Astrocyte (in vitro differentiated cells and primary cell): ENCODE data around the gene NR6A1. TPM values are rescaled to one million over a fixed set of nuclear protein-coding genes. Genes with fewer than 3 reads are reported as not detected.

ENCODE experiments used
- DNase-seq: peaks from one replicate; pipeline ENCODE4 v3.0.0-alpha.2; 2010; ENCODE audit warnings: low read depth
- FAIRE-seq: peaks from 2 replicates; lab custom pipeline; 2011; peaks lifted over from hg19 to GRCh38; lab: Jason Lieb, UNC
- H2AFZ ChIP-seq: 2 replicates; pipeline ENCODE4 v1.6.0; 2012; ENCODE audit warnings: low read depth, low read length, inconsistent platforms
- H3K27ac ChIP-seq: 2 replicates; pipeline ENCODE4 v1.5.1; 2011; ENCODE audit warnings: low read depth, low read length, inconsistent platforms
- H3K27me3 ChIP-seq: 2 replicates; pipeline ENCODE4 v1.6.0; 2011; ENCODE audit warnings: low read length, inconsistent platforms; ENCODE audit not compliant: insufficient read depth
- H3K36me3 ChIP-seq: 2 replicates; pipeline ENCODE4 v1.5.1; 2011; ENCODE audit warnings: low read length, inconsistent platforms; ENCODE audit not compliant: insufficient read depth
- H3K4me1 ChIP-seq: 2 replicates; pipeline ENCODE4 v1.5.1; 2011; ENCODE audit warnings: low read length, inconsistent platforms; ENCODE audit not compliant: insufficient read depth
- H3K4me2 ChIP-seq: 2 replicates; pipeline ENCODE4 v1.6.0; 2012; ENCODE audit warnings: low read length, inconsistent platforms
- H3K4me3 ChIP-seq: 2 replicates; pipeline ENCODE4 v1.5.1; 2011; ENCODE audit warnings: low read depth, mild to moderate bottlenecking, low read length, inconsistent platforms; ENCODE audit not compliant: insufficient read depth
- H3K79me2 ChIP-seq: 2 replicates; pipeline ENCODE4 v1.6.0; 2012; ENCODE audit warnings: mild to moderate bottlenecking, low read length, inconsistent platforms; ENCODE audit not compliant: insufficient read depth
- H3K9ac ChIP-seq: 2 replicates; pipeline ENCODE4 v1.6.0; 2012; ENCODE audit warnings: mild to moderate bottlenecking, low read length, inconsistent platforms
- H3K9me3 ChIP-seq: 2 replicates; pipeline ENCODE4 v1.5.1; 2012; ENCODE audit warnings: low read depth, mild to moderate bottlenecking, low read length, inconsistent platforms; ENCODE audit not compliant: insufficient read depth
- H4K20me1 ChIP-seq: 2 replicates; pipeline ENCODE4 v1.6.0; 2012; ENCODE audit warnings: low read length, inconsistent platforms; ENCODE audit not compliant: insufficient read depth
- H3K27ac Mint-ChIP-seq: one replicate; pipeline ENCODE4 v1.8.0; 2021; ENCODE audit warnings: mild to moderate bottlenecking, mixed read lengths; ENCODE audit not compliant: unreplicated experiment
- H3K27me3 Mint-ChIP-seq: one replicate; pipeline ENCODE4 v1.8.0; 2021; ENCODE audit warnings: low read depth, mixed read lengths; ENCODE audit not compliant: unreplicated experiment
- H3K36me3 Mint-ChIP-seq: one replicate; pipeline ENCODE4 v1.8.0; 2021; ENCODE audit warnings: low read depth, mixed read lengths; ENCODE audit not compliant: unreplicated experiment
- H3K4me1 Mint-ChIP-seq: one replicate; pipeline ENCODE4 v1.8.0; 2021; ENCODE audit warnings: low read depth, mixed read lengths; ENCODE audit not compliant: unreplicated experiment
- H3K4me3 Mint-ChIP-seq: one replicate; pipeline ENCODE4 v1.8.0; 2021; ENCODE audit warnings: mild to moderate bottlenecking, moderate library complexity, mixed read lengths; ENCODE audit not compliant: unreplicated experiment
- H3K9me3 Mint-ChIP-seq: one replicate; pipeline ENCODE4 v1.8.0; 2021; ENCODE audit warnings: mild to moderate bottlenecking, mixed read lengths; ENCODE audit not compliant: unreplicated experiment
- EZH2 ChIP-seq: IDR thresholded peaks from 2 replicates; pipeline ENCODE4 v1.6.1; 2012; ENCODE audit warnings: mild to moderate bottlenecking, low read length, inconsistent platforms; ENCODE audit not compliant: insufficient read depth
- total RNA-seq: library from RNA; stranded (reverse); gene quantifications from 2 replicates; pipeline ENCODE4 v1.2.1, GENCODE V29; 2021
- TF ChIP-seq, protein P1 (sequence below): IDR thresholded peaks from 2 replicates; pipeline ENCODE4 v1.5.1; 2011; ENCODE audit warnings: low read depth, mild to moderate bottlenecking, inconsistent platforms, low read length, moderate library complexity; ENCODE audit not compliant: insufficient read depth

Gene NR6A1
- total RNA-seq, 1 donor from 2014 or later: 20.8 TPM

DNA sequence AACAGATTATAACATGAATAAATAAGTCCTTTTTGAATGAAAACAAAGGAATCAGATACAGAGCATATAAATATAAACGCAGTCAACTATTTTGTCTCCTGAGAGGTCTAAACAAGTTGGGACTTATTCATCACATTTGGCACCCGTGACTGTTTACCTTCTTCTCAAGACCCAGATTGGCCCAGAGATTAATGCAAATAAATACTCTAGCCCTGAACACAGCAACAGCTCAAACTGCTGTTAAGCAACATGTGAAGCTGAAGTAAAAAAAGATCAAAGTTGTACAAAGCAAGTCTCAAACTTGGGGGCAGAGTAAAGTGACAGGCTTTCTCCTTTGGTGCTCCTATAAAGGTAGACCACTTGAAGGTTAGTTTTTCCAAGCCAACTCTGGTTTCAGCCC is 168.9 kb downstream of the NR6A1 start:
- H3K36me3 ChIP-seq: no peaks in the 10 kb centered on the region
- no peaks in the 10 kb centered on the region for H4K20me1 ChIP-seq
- no peak overlapping the region for H3K27ac Mint-ChIP-seq
- H3K27ac ChIP-seq: no peak overlapping the region
- DNase-seq (no peak), FAIRE-seq (no peak)
- peaks cover 4% of the 10 kb centered on the region for H3K36me3 Mint-ChIP-seq
- H3K4me1 Mint-ChIP-seq: peaks cover 10% of the 10 kb centered on the region
- no peak overlapping the region for H3K4me3 ChIP-seq
- no peaks in the 10 kb centered on the region for H3K27me3 Mint-ChIP-seq
- H3K9ac ChIP-seq: no peak overlapping the region
- H3K9me3 Mint-ChIP-seq: peaks cover 2% of the 10 kb centered on the region
- no peaks in the 10 kb centered on the region for H3K4me1 ChIP-seq
- no peak overlapping the region for H2AFZ ChIP-seq
- no peak overlapping the region for H3K4me2 ChIP-seq
- TF ChIP-seq EZH2: no peak
- TF ChIP-seq, protein P1, sequence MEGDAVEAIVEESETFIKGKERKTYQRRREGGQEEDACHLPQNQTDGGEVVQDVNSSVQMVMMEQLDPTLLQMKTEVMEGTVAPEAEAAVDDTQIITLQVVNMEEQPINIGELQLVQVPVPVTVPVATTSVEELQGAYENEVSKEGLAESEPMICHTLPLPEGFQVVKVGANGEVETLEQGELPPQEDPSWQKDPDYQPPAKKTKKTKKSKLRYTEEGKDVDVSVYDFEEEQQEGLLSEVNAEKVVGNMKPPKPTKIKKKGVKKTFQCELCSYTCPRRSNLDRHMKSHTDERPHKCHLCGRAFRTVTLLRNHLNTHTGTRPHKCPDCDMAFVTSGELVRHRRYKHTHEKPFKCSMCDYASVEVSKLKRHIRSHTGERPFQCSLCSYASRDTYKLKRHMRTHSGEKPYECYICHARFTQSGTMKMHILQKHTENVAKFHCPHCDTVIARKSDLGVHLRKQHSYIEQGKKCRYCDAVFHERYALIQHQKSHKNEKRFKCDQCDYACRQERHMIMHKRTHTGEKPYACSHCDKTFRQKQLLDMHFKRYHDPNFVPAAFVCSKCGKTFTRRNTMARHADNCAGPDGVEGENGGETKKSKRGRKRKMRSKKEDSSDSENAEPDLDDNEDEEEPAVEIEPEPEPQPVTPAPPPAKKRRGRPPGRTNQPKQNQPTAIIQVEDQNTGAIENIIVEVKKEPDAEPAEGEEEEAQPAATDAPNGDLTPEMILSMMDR: no peak
- no peaks in the 10 kb centered on the region for H3K9me3 ChIP-seq
- H3K27me3 ChIP-seq: no peaks in the 10 kb centered on the region
- H3K4me3 Mint-ChIP-seq: no peak overlapping the region
- no peaks in the 10 kb centered on the region for H3K79me2 ChIP-seq

DNA sequence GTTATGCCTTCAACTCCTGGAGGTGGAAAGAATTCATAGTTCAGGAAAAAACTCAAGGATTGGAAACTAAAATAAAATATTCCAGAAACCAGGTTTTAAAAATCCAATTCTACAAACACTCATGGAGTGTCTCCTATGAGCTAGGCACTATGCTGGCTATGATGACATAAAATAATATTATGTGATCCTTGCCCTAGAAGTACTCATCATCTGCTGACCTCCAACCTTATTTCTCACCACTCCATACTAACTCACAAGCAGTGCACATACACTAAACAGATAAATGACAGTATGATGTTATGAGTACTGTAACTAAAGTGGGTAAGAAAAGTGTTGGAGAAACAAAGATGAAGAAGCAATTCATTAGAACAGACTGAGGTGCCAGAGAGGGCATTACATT is 170.7 kb downstream of the NR6A1 start:
- Mint-ChIP-seq H3K4me1 (peaks cover 26% of the 10 kb centered on the region), H3K4me3 (no peak overlapping the region), H3K27ac (no peak overlapping the region), H3K36me3 (peaks cover 4% of the 10 kb centered on the region), H3K27me3 (no peaks in the 10 kb centered on the region), H3K9me3 (peaks cover 2% of the 10 kb centered on the region)
- no peak for FAIRE-seq
- H3K79me2 ChIP-seq: no peaks in the 10 kb centered on the region
- no peaks in the 10 kb centered on the region for H4K20me1 ChIP-seq
- H3K27ac ChIP-seq: no peak overlapping the region
- H3K27me3 ChIP-seq: no peaks in the 10 kb centered on the region
- H3K4me2 ChIP-seq: no peak overlapping the region
- H3K4me1 ChIP-seq: no peaks in the 10 kb centered on the region
- DNase-seq: no peak
- no peaks in the 10 kb centered on the region for H3K36me3 ChIP-seq
- H3K9ac ChIP-seq: no peak overlapping the region
- H3K9me3 ChIP-seq: no peaks in the 10 kb centered on the region
- H3K4me3 ChIP-seq: no peak overlapping the region
- no peak overlapping the region for H2AFZ ChIP-seq
- TF ChIP-seq, protein P1: no peak
- no peak for TF ChIP-seq EZH2

DNA sequence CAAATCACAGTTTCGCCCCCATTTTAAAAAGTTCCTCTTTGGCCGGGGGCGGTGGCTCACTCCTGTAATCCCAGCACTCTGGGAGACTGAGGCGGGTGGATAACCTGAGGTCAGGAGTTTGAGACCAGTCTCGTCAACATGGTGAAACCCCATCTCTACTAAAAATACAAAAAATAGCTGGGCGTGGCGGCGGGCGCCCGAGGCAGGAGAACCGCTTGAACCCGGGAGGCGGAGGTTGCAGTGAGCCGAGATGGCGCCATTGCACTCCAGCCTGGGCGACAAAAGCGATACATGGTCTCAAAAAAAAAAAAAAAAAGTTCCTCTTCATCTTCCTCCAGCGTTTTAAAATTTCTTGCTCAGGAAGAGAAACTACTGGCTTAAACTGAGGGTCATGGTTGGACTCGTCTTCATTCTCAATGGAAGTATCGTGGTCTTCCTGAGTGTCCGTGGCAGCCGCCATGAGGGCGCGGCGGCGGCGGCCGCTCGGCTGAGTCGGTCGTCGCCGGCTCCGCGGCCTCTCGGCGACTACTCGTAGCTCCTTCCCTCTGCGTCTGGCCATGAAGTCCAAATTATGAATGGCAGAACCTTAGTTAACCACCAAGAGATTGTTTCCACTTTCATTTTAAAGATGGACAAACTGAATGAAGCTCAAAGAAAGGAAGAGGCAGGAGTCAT is 171.9 kb downstream of the NR6A1 start:
- no peaks in the 10 kb centered on the region for H3K79me2 ChIP-seq
- H3K9ac ChIP-seq: no peak overlapping the region
- H3K27ac Mint-ChIP-seq: peak overlapping the region; percentile 42
- H3K27me3 ChIP-seq: no peaks in the 10 kb centered on the region
- TF ChIP-seq EZH2: no peak
- TF ChIP-seq, protein P1: no peak
- H3K4me1 ChIP-seq: no peaks in the 10 kb centered on the region
- FAIRE-seq: no peak
- no peaks in the 10 kb centered on the region for H3K27me3 Mint-ChIP-seq
- DNase-seq: no peak
- H3K36me3 Mint-ChIP-seq: peaks cover 1% of the 10 kb centered on the region
- H3K36me3 ChIP-seq: no peaks in the 10 kb centered on the region
- H3K27ac ChIP-seq: no peak overlapping the region
- peaks cover 2% of the 10 kb centered on the region for H3K9me3 Mint-ChIP-seq
- H4K20me1 ChIP-seq: no peaks in the 10 kb centered on the region
- H3K4me3 Mint-ChIP-seq: no peak overlapping the region
- peaks cover 34% of the 10 kb centered on the region for H3K4me1 Mint-ChIP-seq
- H3K9me3 ChIP-seq: no peaks in the 10 kb centered on the region
- no peak overlapping the region for H3K4me2 ChIP-seq
- no peak overlapping the region for H3K4me3 ChIP-seq
- no peak overlapping the region for H2AFZ ChIP-seq
